Gastrocnemius medialis (tissue), 4 donors: ENCODE measurements around the gene PGGHG.

Experiments
- CTCF ChIP-seq, 5 experiments: fragments of 450-650 bp in 3 of 5; fragments of 200-600 bp in 2 of 5; sonication (generic) in 2 of 5; IDR thresholded peaks in 4 of 5; conservative IDR thresholded peaks in 1 of 5; 1 replicate in 4 of 5; 2 replicates in 1 of 5; pipeline ENCODE4 v1.5.1; 2016 to 2019; ENCODE audit warnings: antibody characterized with exemption in 5 of 5, mild to moderate bottlenecking in 3 of 5, moderate library complexity in 3 of 5
- POLR2A ChIP-seq, 2 donors: fragments of 450-650 bp; IDR thresholded peaks; one replicate each; pipeline ENCODE4 v1.6.1; 2017; ENCODE audit warnings: antibody characterized with exemption in 2 of 2, mild to moderate bottlenecking in 2 of 2, moderate library complexity in 2 of 2

- TF ChIP-seq POLR2A (IDR thresholded peaks at IDR 0.05) (no peak), CTCF (IDR thresholded peaks at IDR 0.05 in 4 of 5, conservative IDR thresholded peaks at IDR 0.05 in 1 of 5) (no peak)
Observed at GRCh38 chr11:306645-307371, 17.9 kb downstream of the PGGHG start.
